Endothelial cell of umbilical vein (primary cell): ENCODE results near the gene FHIT. TPM values are rescaled to one million over a fixed set of nuclear protein-coding genes. Genes with fewer than 3 reads are reported as not detected.

Experiments
- BruUV-seq: library from RNA; stranded (reverse); fragments of 400-500 nt; replicated peaks from 2 replicates; lab custom pipeline; 2021; lab: Mats Ljungman, UMichigan
- CTCF ChIA-PET: fragments of 300-600, 350-600 bp; sonication (Branson Sonifier 250); formaldehyde crosslinking; loops from one replicate; lab custom pipeline; 2021; ENCODE audit warnings: antibody characterized with exemption, inconsistent platforms; lab: Charles Lee
- POLR2A ChIA-PET: fragments of 300-600, 350-600 bp; sonication (Branson Sonifier 250); formaldehyde crosslinking; loops from one replicate; lab custom pipeline; 2021; ENCODE audit warnings: antibody characterized with exemption, inconsistent platforms; lab: Charles Lee
- DNase-seq: peaks from one replicate; pipeline ENCODE4 v3.0.0-alpha.2; 2011; ENCODE audit warnings: low read depth, low spot score
- FAIRE-seq: peaks from 2 replicates; lab custom pipeline; 2011; peaks lifted over from hg19 to GRCh38; lab: Jason Lieb, UNC
- H2AFZ ChIP-seq: 2 replicates; pipeline ENCODE4 v1.6.0; 2012; ENCODE audit warnings: low read depth, low read length, control low read depth, inconsistent platforms
- H3K27ac ChIP-seq: 2 replicates; pipeline ENCODE4 v1.5.1; 2011; ENCODE audit warnings: low read depth, mild to moderate bottlenecking, control low read depth, low read length, moderate library complexity; ENCODE audit not compliant: insufficient read depth
- H3K27me3 ChIP-seq, 2 experiments: 2 replicates each; pipeline versions ENCODE4 v1.6.0 to v1.6.1; 2011; ENCODE audit warnings: low read length in 2 of 2, mixed read lengths in 1 of 2; ENCODE audit not compliant: control insufficient read depth in 2 of 2, insufficient read depth in 2 of 2
- H3K36me3 ChIP-seq, 2 experiments: 2 replicates in 1 of 2; 3 replicates in 1 of 2; pipeline ENCODE4 v1.5.1; 2011; ENCODE audit warnings: low read length in 2 of 2, mild to moderate bottlenecking in 1 of 2, moderate library complexity in 1 of 2; ENCODE audit not compliant: control insufficient read depth in 2 of 2, insufficient read depth in 2 of 2; ENCODE audit errors: extremely low read depth in 1 of 2
- H3K4me1 ChIP-seq: 3 replicates; pipeline ENCODE4 v1.5.1; 2011; ENCODE audit warnings: mild to moderate bottlenecking, low read length; ENCODE audit not compliant: control insufficient read depth, insufficient read depth; ENCODE audit errors: extremely low read depth
- H3K4me2 ChIP-seq: 2 replicates; pipeline ENCODE4 v1.6.1; 2011; ENCODE audit warnings: low read length, control low read depth, mixed read lengths; ENCODE audit not compliant: insufficient read depth
- H3K4me3 ChIP-seq, 3 experiments: fragments of 200-600 bp in 1 of 3; sonication (generic), shearing (Covaris generic) in 1 of 3; replicated peaks in 1 of 3; 2 replicates each; pipeline ENCODE4 v1.5.1; 2011 to 2016; ENCODE audit warnings: control low read depth in 3 of 3, low read length in 3 of 3, mild to moderate bottlenecking in 2 of 3, inconsistent platforms in 1 of 3, low read depth in 1 of 3, moderate library complexity in 1 of 3; ENCODE audit not compliant: insufficient read depth in 1 of 3
- H3K79me2 ChIP-seq: 2 replicates; pipeline ENCODE4 v1.6.0; 2012; ENCODE audit warnings: low read length, inconsistent platforms; ENCODE audit not compliant: control insufficient read depth, insufficient read depth
- H3K9ac ChIP-seq: replicated peaks from 2 replicates; pipeline ENCODE3; 2011; ENCODE audit warnings: low read length, control low read depth; ENCODE audit not compliant: insufficient read depth; ENCODE audit errors: extremely low read depth
- H3K9me1 ChIP-seq: replicated peaks from 3 replicates; pipeline ENCODE4 v1.6.0; 2011; ENCODE audit warnings: mild to moderate bottlenecking, low read length; ENCODE audit not compliant: control insufficient read depth, insufficient read depth; ENCODE audit errors: extremely low read depth
- H3K9me3 ChIP-seq: replicated peaks from 2 replicates; pipeline ENCODE4 v1.5.1; 2012; ENCODE audit warnings: low read length, inconsistent platforms; ENCODE audit not compliant: control insufficient read depth, insufficient read depth
- H4K20me1 ChIP-seq: replicated peaks from 2 replicates; pipeline ENCODE3; 2011; ENCODE audit warnings: mild to moderate bottlenecking, low read length; ENCODE audit not compliant: control insufficient read depth, insufficient read depth; ENCODE audit errors: extremely low read depth
- CTCF ChIP-seq, 2 donors: IDR thresholded peaks; 1 replicate in 1 of 2; 2 replicates in 1 of 2; pipeline ENCODE4 v1.5.1; 2011; ENCODE audit warnings: low read length in 2 of 2, mild to moderate bottlenecking in 2 of 2, moderate library complexity in 2 of 2, control low read depth in 1 of 2, inconsistent platforms in 1 of 2, low read depth in 1 of 2; ENCODE audit not compliant: insufficient read depth in 1 of 2; ENCODE audit errors: extremely low read depth in 1 of 2
- EZH2 ChIP-seq: IDR thresholded peaks from 2 replicates; pipeline ENCODE4 v1.6.1; 2012; ENCODE audit warnings: borderline replicate concordance, low read depth, mild to moderate bottlenecking, moderate library complexity, low read length, inconsistent platforms; ENCODE audit not compliant: severe bottlenecking
- FOS ChIP-seq: IDR thresholded peaks from 2 replicates; pipeline ENCODE4 v1.6.1; 2011; ENCODE audit warnings: mild to moderate bottlenecking, low read length, moderate library complexity, borderline replicate concordance; ENCODE audit not compliant: insufficient read depth
- GATA2 ChIP-seq: IDR thresholded peaks from 2 replicates; pipeline ENCODE4 v1.7.0; 2011; ENCODE audit warnings: low read depth, mild to moderate bottlenecking, moderate library complexity, mixed read lengths, low read length; ENCODE audit not compliant: insufficient read length, insufficient read depth
- JUN ChIP-seq: IDR thresholded peaks from 2 replicates; pipeline ENCODE4 v1.6.1; 2011; ENCODE audit warnings: borderline replicate concordance, low read depth; ENCODE audit not compliant: insufficient read length, insufficient read depth
- MYC ChIP-seq: IDR thresholded peaks from one replicate; pipeline ENCODE4 v1.6.1; 2011; ENCODE audit warnings: mild to moderate bottlenecking, low read depth, low read length
- POLR2A ChIP-seq: IDR thresholded peaks from 2 replicates; pipeline ENCODE4 v1.6.1; 2012; ENCODE audit warnings: low read depth, mild to moderate bottlenecking, control low read depth, low read length
- POLR2AphosphoS5 ChIP-seq: IDR thresholded peaks from 2 replicates; pipeline ENCODE4 v1.6.1; 2012; ENCODE audit warnings: low read depth, mild to moderate bottlenecking, control low read depth, low read length, moderate library complexity; ENCODE audit not compliant: insufficient read depth
- dilution Hi-C: fragments of 300-500 bp; cut with MboI; formaldehyde crosslinking; loops from one replicate; pipeline ENCODE4 v1.15.0; 2019; ENCODE audit warnings: low sequenced_read_pairs; ENCODE audit not compliant: extremely low pct_ligation_motif_present
- intact Hi-C: fragments of 100-400 bp; cut with micrococcal nuclease; formaldehyde crosslinking; loops from one replicate; pipeline ENCODE4 v1.10.0; 2022
- polyA plus RNA-seq, 4 experiments: library from polyadenylated mRNA; depleted of rRNA in 3 of 4; stranded (reverse) in 3 of 4; unstranded in 1 of 4; fragments of >200 nt; gene quantifications; 2 replicates each; pipeline versions ENCODE4 v1.2.1 to v1.2.3, GENCODE V29; 2011 to 2012; ENCODE audit warnings: missing spikeins in 1 of 4
- total RNA-seq: library from RNA; stranded (reverse); gene quantifications from 2 replicates; pipeline ENCODE4 v1.2.3, GENCODE V29; 2021
- TF ChIP-seq, protein P1 (sequence below): IDR thresholded peaks from 2 replicates; pipeline ENCODE4 v1.6.1; 2011; ENCODE audit not compliant: insufficient read depth, insufficient read length

FHIT gene
- total and polyA plus RNA-seq, 2 donors (not counting 3 experiments of a cell fraction or from before 2014, with no cell fraction given), result 0.47 to 2.2 TPM

GRCh38 chr3:61297821-61298220 is 46.6 kb upstream of the FHIT start:
- Histone ChIP-seq H3K9me1 (no peaks in the 10 kb centered on the region), H3K27me3 (no peaks in the 10 kb centered on the region), H3K36me3 (no peaks in the 10 kb centered on the region), H3K79me2 (no peaks in the 10 kb centered on the region), H3K4me2 (no peak overlapping the region), H4K20me1 (no peaks in the 10 kb centered on the region), H3K27ac (no peak overlapping the region), H3K4me3 (no peak overlapping the region), H3K4me1 (no peaks in the 10 kb centered on the region), H3K9me3 (no peaks in the 10 kb centered on the region), H2AFZ (no peak overlapping the region), H3K9ac (no peak overlapping the region)
- ChIA-PET POLR2A (no interaction called here), CTCF (interaction anchor here (0.8 kb wide), 1 partner anchor 22 kb away, joined by 3 read pairs; no protein-coding TSS in a partner anchor)
- intact Hi-C loops (no loop called here), dilution Hi-C loops (no loop called here)
- DNase-seq, result no peak
- TF ChIP-seq GATA2, result no peak
- TF ChIP-seq POLR2AphosphoS5, result no peak
- no peak for TF ChIP-seq EZH2
- no peak for TF ChIP-seq FOS
- no peak for TF ChIP-seq MYC
- TF ChIP-seq, protein P1, sequence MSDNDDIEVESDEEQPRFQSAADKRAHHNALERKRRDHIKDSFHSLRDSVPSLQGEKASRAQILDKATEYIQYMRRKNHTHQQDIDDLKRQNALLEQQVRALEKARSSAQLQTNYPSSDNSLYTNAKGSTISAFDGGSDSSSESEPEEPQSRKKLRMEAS, result no peak
- TF ChIP-seq POLR2A, result no peak
- TF ChIP-seq CTCF (IDR thresholded peaks at IDR 0.05; ENCODE audit: extremely low read depth in 1 of 2, insufficient read depth in 1 of 2, low read depth in 1 of 2, low read length in 2 of 2), result no peak
- TF ChIP-seq JUN, result no peak
- BruUV-seq, result no TSS peak
- no peak for FAIRE-seq
